Fibroblast of mammary gland (primary cell): ENCODE results near the gene NCK2.

Source experiments
- DNase-seq: peaks from one replicate; pipeline ENCODE4 v3.0.0-alpha.2; 2010; ENCODE audit warnings: low read depth
- H3K4me3 ChIP-seq: 2 replicates; pipeline ENCODE4 v1.5.1; 2011; ENCODE audit warnings: low read depth, mild to moderate bottlenecking, low read length, moderate library complexity; ENCODE audit not compliant: control insufficient read depth
- TF ChIP-seq, protein P1 (sequence below): conservative IDR thresholded peaks from 2 replicates; pipeline ENCODE4 v1.5.1; 2011; ENCODE audit warnings: low read depth, low read length, inconsistent platforms; ENCODE audit not compliant: control insufficient read depth, insufficient read depth

The NCK2 gene

DNA sequence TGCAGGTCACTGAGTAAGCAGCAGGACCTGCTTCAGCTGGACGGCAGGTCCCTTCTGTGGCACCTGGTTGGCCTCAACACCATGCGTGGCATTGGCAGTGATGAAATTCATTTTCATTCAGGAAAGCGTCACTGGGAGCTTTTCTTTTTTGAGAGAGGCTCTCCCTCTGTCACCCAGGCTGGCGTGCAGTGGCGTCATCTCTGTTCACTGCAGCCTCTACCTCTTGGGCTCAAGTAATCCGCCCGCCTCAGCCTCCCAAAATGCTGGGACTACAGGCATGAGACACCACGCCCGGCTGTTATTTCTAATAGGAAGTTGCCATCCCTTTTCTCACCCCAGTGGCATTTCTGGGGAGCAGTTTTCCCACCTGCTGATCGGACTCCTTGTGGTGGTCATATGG, 39.3 kb downstream of the NCK2 start:
- TF ChIP-seq, protein P1, sequence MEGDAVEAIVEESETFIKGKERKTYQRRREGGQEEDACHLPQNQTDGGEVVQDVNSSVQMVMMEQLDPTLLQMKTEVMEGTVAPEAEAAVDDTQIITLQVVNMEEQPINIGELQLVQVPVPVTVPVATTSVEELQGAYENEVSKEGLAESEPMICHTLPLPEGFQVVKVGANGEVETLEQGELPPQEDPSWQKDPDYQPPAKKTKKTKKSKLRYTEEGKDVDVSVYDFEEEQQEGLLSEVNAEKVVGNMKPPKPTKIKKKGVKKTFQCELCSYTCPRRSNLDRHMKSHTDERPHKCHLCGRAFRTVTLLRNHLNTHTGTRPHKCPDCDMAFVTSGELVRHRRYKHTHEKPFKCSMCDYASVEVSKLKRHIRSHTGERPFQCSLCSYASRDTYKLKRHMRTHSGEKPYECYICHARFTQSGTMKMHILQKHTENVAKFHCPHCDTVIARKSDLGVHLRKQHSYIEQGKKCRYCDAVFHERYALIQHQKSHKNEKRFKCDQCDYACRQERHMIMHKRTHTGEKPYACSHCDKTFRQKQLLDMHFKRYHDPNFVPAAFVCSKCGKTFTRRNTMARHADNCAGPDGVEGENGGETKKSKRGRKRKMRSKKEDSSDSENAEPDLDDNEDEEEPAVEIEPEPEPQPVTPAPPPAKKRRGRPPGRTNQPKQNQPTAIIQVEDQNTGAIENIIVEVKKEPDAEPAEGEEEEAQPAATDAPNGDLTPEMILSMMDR = no peak
- H3K4me3 ChIP-seq = no peak overlapping the region
- DNase-seq = no peak

DNA sequence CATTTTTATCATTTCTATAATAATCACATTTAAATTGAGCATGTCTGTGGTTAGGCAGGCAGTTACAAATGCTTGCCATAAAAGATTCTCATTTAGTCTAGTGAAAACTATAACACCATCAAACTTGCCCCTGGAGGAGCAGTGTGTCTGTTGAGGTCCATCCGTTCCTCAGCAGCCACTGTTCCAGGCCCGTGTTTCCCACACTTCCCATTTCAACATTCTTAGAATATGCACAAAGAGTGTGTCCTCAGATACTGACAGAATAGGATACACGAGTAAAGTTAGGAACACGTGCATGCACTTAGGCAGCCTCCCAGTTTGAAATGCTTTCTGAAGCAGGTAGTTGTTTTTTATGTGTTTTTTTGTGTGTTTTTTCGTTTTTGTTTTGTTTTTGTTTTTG, 39.9 kb downstream of the NCK2 start:
- no peak for DNase-seq
- no peak overlapping the region for H3K4me3 ChIP-seq
- TF ChIP-seq, protein P1 = no peak

DNA sequence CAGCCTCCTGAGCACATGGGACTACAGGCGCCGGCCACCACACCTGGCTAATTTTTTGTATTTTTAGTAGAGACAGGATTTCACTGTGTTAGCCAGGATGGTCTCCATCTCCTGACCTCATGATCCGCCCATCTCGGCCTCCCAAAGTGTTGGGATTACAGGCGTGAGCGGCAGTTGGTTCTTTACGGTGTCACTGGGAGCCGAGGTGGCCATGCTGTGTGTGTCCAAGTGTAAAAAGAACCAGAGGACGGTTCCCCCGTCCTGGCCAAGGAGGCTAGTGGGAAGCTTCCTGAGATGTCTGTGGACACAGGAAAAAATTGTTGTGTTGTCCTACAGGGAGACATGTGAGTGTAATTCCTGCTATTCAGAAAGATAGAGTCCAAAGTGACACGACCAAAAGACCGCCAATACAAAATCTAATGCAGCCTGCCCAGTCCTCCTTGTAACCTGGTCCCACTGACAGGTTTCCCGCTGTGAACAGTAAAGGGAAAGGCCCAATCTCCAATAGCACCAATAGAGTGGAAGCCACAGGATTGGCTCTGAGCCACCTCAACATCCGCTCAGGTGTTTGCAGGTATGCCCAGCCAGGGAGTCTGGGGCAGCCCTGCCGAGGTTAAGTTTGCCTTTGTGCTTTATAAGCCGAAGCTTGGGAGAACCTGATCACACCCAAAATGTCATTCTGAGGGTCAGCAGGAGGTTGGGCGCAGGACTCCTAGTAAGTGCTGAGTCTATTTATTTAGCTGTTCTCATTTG, 40.6 kb downstream of the NCK2 start:
- TF ChIP-seq, protein P1 = no peak
- no peak for DNase-seq

DNA sequence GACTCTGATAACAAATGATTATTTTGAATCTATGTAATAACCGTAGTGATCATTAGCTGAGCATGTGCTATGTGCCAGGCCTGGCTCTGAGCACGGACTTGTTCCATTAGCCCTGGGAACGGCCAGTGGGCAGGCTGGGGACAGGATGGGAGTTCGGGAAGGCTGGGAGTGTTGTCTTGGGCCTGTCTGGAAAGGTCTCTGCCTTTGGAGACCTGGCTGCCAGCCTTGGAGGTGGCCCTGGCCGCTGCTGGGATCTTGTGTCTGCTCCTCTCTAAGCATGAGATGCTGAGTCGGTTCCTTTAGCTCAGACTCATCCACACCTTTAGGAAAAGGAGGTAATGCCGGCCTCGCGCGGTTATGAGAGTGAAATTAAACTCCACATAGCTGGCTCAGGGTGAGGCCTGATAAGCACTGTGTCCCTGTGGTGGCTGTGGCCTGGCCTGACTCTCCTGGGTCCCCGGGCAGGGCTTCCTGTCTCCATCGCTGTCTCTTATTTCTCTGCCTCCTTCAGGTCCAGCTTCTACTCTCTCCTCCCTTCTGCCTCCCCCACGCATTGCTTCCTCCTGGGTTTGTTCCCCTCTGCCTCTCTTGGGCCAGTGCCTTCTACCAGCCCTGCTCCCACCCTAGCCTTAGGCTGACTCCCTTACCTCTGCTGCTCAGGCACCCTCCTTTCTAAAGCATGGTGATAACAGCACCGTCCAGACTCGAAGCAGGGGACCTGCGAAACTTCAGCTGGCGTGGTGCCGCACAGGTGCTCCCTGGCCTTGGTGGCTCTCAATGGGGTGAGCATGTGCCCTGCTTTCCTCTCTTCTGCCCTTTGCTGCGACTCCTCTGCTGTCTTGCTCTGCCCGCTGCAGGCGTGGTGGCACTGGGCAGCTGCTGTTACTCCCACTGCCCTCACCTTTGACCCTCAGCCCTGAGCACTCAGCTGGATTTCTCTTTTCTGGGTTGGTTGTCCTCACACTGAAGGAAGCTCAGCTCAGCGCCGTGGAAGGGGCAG, 41.8 kb downstream of the NCK2 start:
- TF ChIP-seq, protein P1 = no peak
- DNase-seq = no peak
- no peak overlapping the region for H3K4me3 ChIP-seq

More for the DNA sequence above, 40.6 kb downstream of the NCK2 start:
- H3K4me3 ChIP-seq = no peak overlapping the region

GRCh38 chr2:105787376-105788318, 42.9 kb downstream of the NCK2 start:
- no peak overlapping the region for H3K4me3 ChIP-seq
- DNase-seq = peak; percentile 34
- TF ChIP-seq, protein P1 = no peak
